Heart right ventricle (tissue), 16 donors: ENCODE measurements around the gene CHST15. TPM values are rescaled to one million over a fixed set of nuclear protein-coding genes. Genes with fewer than 3 reads are reported as not detected.

ENCODE experiments used
- ATAC-seq, 8 donors: fragments of 200-7000 bp; cut with Tn5 transposase; one replicate each; pipeline ENCODE4 v1.9.1; 2020; ENCODE audit warnings: mild to moderate bottlenecking in 8 of 8, moderate library complexity in 8 of 8, moderate number of reproducible peaks in 1 of 8
- DNase-seq, 2 donors: peaks; one replicate each; pipeline ENCODE4 v3.0.0-alpha.2; 2020
- H3K27ac ChIP-seq, 10 donors: fragments of 200-600 bp; sonication (generic) in 2 of 10; one replicate each; pipeline versions ENCODE4 v1.5.0 to v1.8.0; 2020 to 2022; ENCODE audit warnings: mild to moderate bottlenecking in 3 of 10
- H3K27me3 ChIP-seq, 7 donors: fragments of 200-600 bp; one replicate each; pipeline ENCODE4 v1.8.0; 2021 to 2022; ENCODE audit warnings: mild to moderate bottlenecking in 2 of 7
- H3K36me3 ChIP-seq, 9 donors: fragments of 200-600 bp; sonication (generic) in 1 of 9; one replicate each; pipeline versions ENCODE4 v1.5.0 to v1.8.0; 2020 to 2022; ENCODE audit warnings: mild to moderate bottlenecking in 2 of 9
- H3K4me1 ChIP-seq, 9 donors: fragments of 200-600 bp; sonication (generic) in 1 of 9; one replicate each; pipeline versions ENCODE4 v1.5.0 to v1.8.0; 2020 to 2022; ENCODE audit warnings: mild to moderate bottlenecking in 4 of 9
- H3K4me3 ChIP-seq, 10 donors: fragments of 200-600 bp; sonication (generic) in 2 of 10; one replicate each; pipeline versions ENCODE4 v1.5.0 to v1.8.0; 2020 to 2022; ENCODE audit warnings: mild to moderate bottlenecking in 7 of 10, moderate library complexity in 2 of 10
- H3K9me3 ChIP-seq, 11 donors: fragments of 200-600 bp in 10 of 11; sonication (generic) in 2 of 11; one replicate each; pipeline versions ENCODE4 v1.5.0 to v1.8.0; 2013 to 2022; ENCODE audit warnings: mild to moderate bottlenecking in 2 of 11, control low read depth in 1 of 11, moderate library complexity in 1 of 11
- CTCF ChIP-seq, 9 donors: fragments of 200-600 bp; sonication (generic) in 2 of 9; IDR thresholded peaks; one replicate each; pipeline versions ENCODE4 v1.5.0 to v1.8.0; 2021 to 2022; ENCODE audit warnings: antibody characterized with exemption in 9 of 9, mild to moderate bottlenecking in 5 of 9, moderate library complexity in 1 of 9
- WGBS, 2 donors: extraction: QIAGEN DNeasy Blood & Tissue Kit; methylation state at CpG; one replicate each; pipeline ENCODE4 v1.1.7; 2013; ENCODE audit warnings: inconsistent platforms in 1 of 2; 5-methylcytosine and 5-hydroxymethylcytosine counted together
- intact Hi-C, 10 donors: fragments of 100-400 bp; cut with DNase I; formaldehyde crosslinking; loops; one replicate each; pipeline versions ENCODE4 v1.11.1 to v1.14.2; 2022
- polyA plus RNA-seq, 2 donors: library from polyadenylated mRNA; stranded (reverse); fragments of 200-250 nt; gene quantifications; one replicate each; pipeline ENCODE4 v1.2.3, GENCODE V29; 2013
- total RNA-seq, 10 donors: library from RNA; stranded (reverse); fragmentation: NEBNext Ultra II Directional in 3 of 10; extraction: Animal tissue kit (Norgen Biotek cat#: 25700) in 3 of 10; gene quantifications; one replicate each; pipeline versions ENCODE4 v1.2.1 to v1.2.4, GENCODE V29; 2021 to 2023
- donor health status: Arrhythmogenic right ventricular cardiomyopathy.
- donor health status: ischemic (EF 13 %, LVEDD 7.1; RV severe dilation, severe dysfunction).
- donor health status: healthy with polysubstance abuse.
- donor health status: DM: no; HTN: yes; CAD: no.
- donor health status: DM: no; HTN: no; CAD: no.
- donor health status: ischemic (EF 25% LVEDD 6.9; RV normal size, moderate dysfunction).
- donor health status: ischemic (EF 25% LVEDD 5.7; RV mildly dilated, moderate dysfunction).
- donor health status: healthy.
- donor health status: DM: yes; HTN: yes; CAD: no.
- donor health status: Ischemic cardiomyopathy.
- donor health status: ischemic (EF 35%, LVEDD 5.7; RV mildly dilated, moderate dysfunction).
- donor health status: nonischemic (EF 11% LVEDD 7.7; RV severe dilation, severe dysfunction).
- donor health status: DM: yes; HTN: yes; CAD: no.
- donor health status: PGD.
- donor health status: ischemic (EF 29% LVEDD 5.4; RV normal size, mild dysfunction).
- donor health status: nonischemic (EF 23%, LVEDD 6.1; RV moderate dilation, normal function).

CHST15 gene
- total and polyA plus RNA-seq, 12 donors: 1.3 to 16.7 (median 4.8) TPM

GRCh38 chr10:124048371-124049290 lies 44.8 kb downstream of the CHST15 start:
- Histone ChIP-seq H3K9me3 (peaks cover 0 to 10% (median 0%) of the 10 kb centered on the region in 11 donors), H3K27ac (no peak overlapping the region), H3K4me3 (no peak overlapping the region), H3K27me3 (no peaks in the 10 kb centered on the region), H3K4me1 (peaks cover 0 to 6% (median 0%) of the 10 kb centered on the region in 9 donors), H3K36me3 (peaks cover 0 to 31% (median 0%) of the 10 kb centered on the region in 9 donors)
- intact Hi-C loops: no loop called here
- 73 to 76% methylated on average over 19 of the region's 19 CpGs for WGBS, 2 donors
- DNase-seq (no peak), ATAC-seq (no peak)
- no peak for TF ChIP-seq CTCF (IDR thresholded peaks at IDR 0.05)

- ATAC-seq: no peak
- Histone ChIP-seq H3K4me3 (no peak overlapping the region), H3K4me1 (peaks cover 0 to 14% (median 0%) of the 10 kb centered on the region in 9 donors), H3K27me3 (no peaks in the 10 kb centered on the region), H3K27ac (no peak overlapping the region), H3K36me3 (peaks cover 0 to 38% (median 0%) of the 10 kb centered on the region in 9 donors), H3K9me3 (peaks cover 0 to 10% (median 0%) of the 10 kb centered on the region in 11 donors)
- whole genome bisulfite sequencing, 2 donors: 95 to 96% methylated on average over 6 of the region's 6 CpGs
- no peak for TF ChIP-seq CTCF (IDR thresholded peaks at IDR 0.05)
- DNase-seq: no peak
- intact Hi-C loops: no loop called here
These were observed 45.8 kb downstream of the CHST15 start for GRCh38 chr10:124047427-124048152.

- Histone ChIP-seq H3K27me3 (no peaks in the 10 kb centered on the region), H3K4me3 (no peak overlapping the region), H3K36me3 (peaks cover 0 to 54% (median 0%) of the 10 kb centered on the region in 9 donors), H3K4me1 (peaks cover 0 to 22% (median 0%) of the 10 kb centered on the region in 9 donors), H3K9me3 (peaks cover 0 to 10% (median 0%) of the 10 kb centered on the region in 11 donors), H3K27ac (no peak overlapping the region)
- no peak for DNase-seq
- no peak for ATAC-seq
- intact Hi-C loops: no loop called here
- no peak for TF ChIP-seq CTCF (IDR thresholded peaks at IDR 0.05)
- WGBS, 2 donors: 90 to 91% methylated on average over 18 of the region's 18 CpGs
These were observed 47.5 kb downstream of the CHST15 start for GRCh38 chr10:124045801-124046355.

- Histone ChIP-seq H3K27me3 (no peaks in the 10 kb centered on the region), H3K27ac (no peak overlapping the region), H3K4me1 (peaks cover 0 to 28% (median 0%) of the 10 kb centered on the region in 9 donors), H3K4me3 (no peak overlapping the region), H3K9me3 (peaks cover 0 to 10% (median 0%) of the 10 kb centered on the region in 11 donors), H3K36me3 (peaks cover 0 to 59% (median 0%) of the 10 kb centered on the region in 9 donors)
- TF ChIP-seq CTCF (IDR thresholded peaks at IDR 0.05): no peak
- intact Hi-C loops: no loop called here
- ATAC-seq (no peak), DNase-seq (no peak)
- WGBS, 2 donors: 73 to 76% methylated on average over 6 of the region's 6 CpGs
These were observed 48.1 kb downstream of the CHST15 start for GRCh38 chr10:124045276-124045675.
